PFSK-1 (cell line): ENCODE results near the gene STRIP2.

ENCODE experiments used
- POLR2AphosphoS5 ChIP-seq: IDR thresholded peaks from 2 replicates; pipeline ENCODE4 v1.6.1; 2012; ENCODE audit warnings: low read depth, mild to moderate bottlenecking, control low read depth, low read length, moderate library complexity
- TF ChIP-seq, protein P1 (sequence below), 2 experiments: IDR thresholded peaks; 2 replicates each; pipeline versions ENCODE4 v1.6.1 to v1.8.0; 2011 to 2012; ENCODE audit warnings: low read depth in 2 of 2, low read length in 2 of 2, control low read depth in 1 of 2, inconsistent platforms in 1 of 2, mild to moderate bottlenecking in 1 of 2, moderate library complexity in 1 of 2; ENCODE audit not compliant: insufficient read depth in 1 of 2

DNA sequence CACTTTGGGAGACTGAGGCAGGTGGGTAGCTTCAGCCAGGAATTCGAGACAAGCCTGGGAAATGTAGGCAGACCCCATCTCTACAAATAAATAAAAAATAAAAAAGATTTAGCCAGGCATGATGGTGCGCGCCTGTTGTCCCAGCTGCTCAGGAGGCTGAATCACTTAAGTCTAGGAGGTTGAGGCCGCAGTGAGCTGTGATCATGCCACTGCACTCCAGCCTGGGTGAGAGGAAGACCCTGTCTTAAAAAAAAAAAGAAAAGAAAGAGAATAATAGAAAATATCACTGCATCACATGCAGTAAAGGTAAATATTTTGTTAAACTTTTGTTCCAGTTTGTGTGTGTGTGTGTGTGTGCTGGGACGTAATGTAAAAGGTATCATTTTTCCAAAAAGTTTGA lies 3.0 kb downstream of the STRIP2 start:
- TF ChIP-seq, protein P1, sequence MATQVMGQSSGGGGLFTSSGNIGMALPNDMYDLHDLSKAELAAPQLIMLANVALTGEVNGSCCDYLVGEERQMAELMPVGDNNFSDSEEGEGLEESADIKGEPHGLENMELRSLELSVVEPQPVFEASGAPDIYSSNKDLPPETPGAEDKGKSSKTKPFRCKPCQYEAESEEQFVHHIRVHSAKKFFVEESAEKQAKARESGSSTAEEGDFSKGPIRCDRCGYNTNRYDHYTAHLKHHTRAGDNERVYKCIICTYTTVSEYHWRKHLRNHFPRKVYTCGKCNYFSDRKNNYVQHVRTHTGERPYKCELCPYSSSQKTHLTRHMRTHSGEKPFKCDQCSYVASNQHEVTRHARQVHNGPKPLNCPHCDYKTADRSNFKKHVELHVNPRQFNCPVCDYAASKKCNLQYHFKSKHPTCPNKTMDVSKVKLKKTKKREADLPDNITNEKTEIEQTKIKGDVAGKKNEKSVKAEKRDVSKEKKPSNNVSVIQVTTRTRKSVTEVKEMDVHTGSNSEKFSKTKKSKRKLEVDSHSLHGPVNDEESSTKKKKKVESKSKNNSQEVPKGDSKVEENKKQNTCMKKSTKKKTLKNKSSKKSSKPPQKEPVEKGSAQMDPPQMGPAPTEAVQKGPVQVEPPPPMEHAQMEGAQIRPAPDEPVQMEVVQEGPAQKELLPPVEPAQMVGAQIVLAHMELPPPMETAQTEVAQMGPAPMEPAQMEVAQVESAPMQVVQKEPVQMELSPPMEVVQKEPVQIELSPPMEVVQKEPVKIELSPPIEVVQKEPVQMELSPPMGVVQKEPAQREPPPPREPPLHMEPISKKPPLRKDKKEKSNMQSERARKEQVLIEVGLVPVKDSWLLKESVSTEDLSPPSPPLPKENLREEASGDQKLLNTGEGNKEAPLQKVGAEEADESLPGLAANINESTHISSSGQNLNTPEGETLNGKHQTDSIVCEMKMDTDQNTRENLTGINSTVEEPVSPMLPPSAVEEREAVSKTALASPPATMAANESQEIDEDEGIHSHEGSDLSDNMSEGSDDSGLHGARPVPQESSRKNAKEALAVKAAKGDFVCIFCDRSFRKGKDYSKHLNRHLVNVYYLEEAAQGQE (IDR thresholded peaks at IDR 0.05; ENCODE audit: insufficient read depth in 1 of 2, low read depth in 2 of 2, low read length in 2 of 2): no peak
- TF ChIP-seq POLR2AphosphoS5: no peak
